Trophoblast cell (in vitro differentiated cells and primary cell): ENCODE results near the gene CASTOR1.

ENCODE experiments used
- DNase-seq, 2 donors: peaks; one replicate each; pipeline ENCODE4 v3.0.0-alpha.2; 2016
- H2AFZ ChIP-seq: 2 replicates; pipeline ENCODE4 v1.6.1; 2013; ENCODE audit warnings: low read length, moderate library complexity, mild to moderate bottlenecking; ENCODE audit not compliant: insufficient read depth, poor library complexity
- H2AK5ac ChIP-seq: 2 replicates; pipeline ENCODE4 v1.6.1; 2013; ENCODE audit warnings: mild to moderate bottlenecking, low read length
- H2BK120ac ChIP-seq: 2 replicates; pipeline ENCODE4 v1.6.1; 2013; ENCODE audit warnings: low read length, mild to moderate bottlenecking, moderate library complexity; ENCODE audit not compliant: insufficient read depth, poor library complexity
- H2BK12ac ChIP-seq: 2 replicates; pipeline ENCODE4 v1.6.1; 2013; ENCODE audit warnings: mild to moderate bottlenecking, low read length, moderate library complexity
- H2BK5ac ChIP-seq: 2 replicates; pipeline ENCODE4 v1.6.1; 2013; ENCODE audit warnings: low read length, low read depth, moderate library complexity, mild to moderate bottlenecking; ENCODE audit not compliant: poor library complexity
- H3K14ac ChIP-seq: 2 replicates; pipeline ENCODE4 v1.6.1; 2013; ENCODE audit warnings: mild to moderate bottlenecking, low read length
- H3K18ac ChIP-seq: 2 replicates; pipeline ENCODE4 v1.6.1; 2013; ENCODE audit warnings: mild to moderate bottlenecking, low read length
- H3K23ac ChIP-seq: 2 replicates; pipeline ENCODE4 v1.6.1; 2013; ENCODE audit warnings: low read length
- H3K27ac ChIP-seq: 2 replicates; pipeline ENCODE4 v1.5.1; 2013; ENCODE audit warnings: low read depth, mild to moderate bottlenecking, inconsistent platforms, low read length, moderate library complexity
- H3K27me3 ChIP-seq: 2 replicates; pipeline ENCODE4 v1.6.1; 2013; ENCODE audit warnings: inconsistent platforms, mild to moderate bottlenecking, low read length, moderate library complexity; ENCODE audit not compliant: insufficient read depth
- H3K36me3 ChIP-seq, 2 experiments: 1 replicate in 1 of 2; 2 replicates in 1 of 2; pipeline ENCODE4 v1.6.1; 2013; ENCODE audit warnings: low read length in 2 of 2, mild to moderate bottlenecking in 2 of 2, moderate library complexity in 1 of 2; ENCODE audit not compliant: insufficient read depth in 2 of 2, control insufficient read depth in 1 of 2
- H3K4ac ChIP-seq: 2 replicates; pipeline ENCODE4 v1.6.1; 2013; ENCODE audit warnings: low read depth, mild to moderate bottlenecking, low read length, moderate library complexity
- H3K4me1 ChIP-seq, 2 experiments: 1 replicate in 1 of 2; 2 replicates in 1 of 2; pipeline ENCODE4 v1.6.1; 2013; ENCODE audit warnings: low read length in 2 of 2, mild to moderate bottlenecking in 2 of 2, moderate library complexity in 1 of 2; ENCODE audit not compliant: insufficient read depth in 2 of 2, control insufficient read depth in 1 of 2
- H3K4me2 ChIP-seq: 2 replicates; pipeline ENCODE4 v1.6.1; 2013; ENCODE audit warnings: inconsistent platforms, mild to moderate bottlenecking, low read length, moderate library complexity
- H3K4me3 ChIP-seq: 2 replicates; pipeline ENCODE4 v1.5.1; 2013; ENCODE audit warnings: mild to moderate bottlenecking, low read depth, low read length, inconsistent platforms
- H3K79me1 ChIP-seq: one replicate; pipeline ENCODE4 v1.6.1; 2013; ENCODE audit warnings: low read length
- H3K79me2 ChIP-seq: 2 replicates; pipeline ENCODE4 v1.6.1; 2013; ENCODE audit warnings: low read length, mild to moderate bottlenecking; ENCODE audit not compliant: control insufficient read depth, insufficient read depth, poor library complexity
- H3K9ac ChIP-seq: 2 replicates; pipeline ENCODE4 v1.6.1; 2013; ENCODE audit warnings: mild to moderate bottlenecking, low read length
- H3K9me3 ChIP-seq: 2 replicates; pipeline ENCODE4 v1.6.1; 2013; ENCODE audit warnings: low read depth, mild to moderate bottlenecking, control low read depth, inconsistent platforms, low read length; ENCODE audit not compliant: insufficient read depth
- H4K12ac ChIP-seq: 2 replicates; pipeline ENCODE4 v1.6.1; 2013; ENCODE audit warnings: low read depth, mild to moderate bottlenecking, low read length, moderate library complexity
- H4K8ac ChIP-seq: 2 replicates; pipeline ENCODE4 v1.6.1; 2013; ENCODE audit warnings: low read depth, mild to moderate bottlenecking, low read length, moderate library complexity
- H4K91ac ChIP-seq: one replicate; pipeline ENCODE4 v1.6.1; 2013; ENCODE audit warnings: low read depth, mild to moderate bottlenecking, low read length, moderate library complexity
- WGBS: extraction: QIAGEN DNeasy Blood & Tissue Kit; methylation state at CpG from one replicate; pipeline ENCODE4 v1.1.7; 2013; ENCODE audit warnings: missing lambda C conversion rate; ENCODE audit not compliant: insufficient read length, insufficient coverage; ENCODE audit errors: extremely low coverage; 5-methylcytosine and 5-hydroxymethylcytosine counted together

CASTOR1 gene

GRCh38 chr22:30238661-30239487 is 50.4 kb downstream of the CASTOR1 start:
- H3K36me3 ChIP-seq, result peaks cover 0 to 3% of the 10 kb centered on the region in 2 experiments
- H3K23ac ChIP-seq, result no peak overlapping the region
- no peak overlapping the region for H2AFZ ChIP-seq
- no peak overlapping the region for H4K12ac ChIP-seq
- H3K4ac ChIP-seq, result no peak overlapping the region
- H4K91ac ChIP-seq, result no peak overlapping the region
- no peaks in the 10 kb centered on the region for H3K27me3 ChIP-seq
- no peak overlapping the region for H3K4me2 ChIP-seq
- no peak overlapping the region for H4K8ac ChIP-seq
- H3K9me3 ChIP-seq, result no peaks in the 10 kb centered on the region
- H2AK5ac ChIP-seq, result no peak overlapping the region
- no peak overlapping the region for H3K4me3 ChIP-seq
- H3K79me1 ChIP-seq, result peaks cover 20% of the 10 kb centered on the region
- H3K79me2 ChIP-seq, result no peaks in the 10 kb centered on the region
- no peak overlapping the region for H3K9ac ChIP-seq
- H2BK120ac ChIP-seq, result no peak overlapping the region
- WGBS, result no CpG with 5 or more reads among the region's 27 CpGs
- DNase-seq, result no peak
- H3K4me1 ChIP-seq, result peaks cover 20 to 22% of the 10 kb centered on the region in 2 experiments
- no peak overlapping the region for H3K18ac ChIP-seq
- no peak overlapping the region for H2BK5ac ChIP-seq
- no peak overlapping the region for H3K27ac ChIP-seq
- H2BK12ac ChIP-seq, result peak overlapping the region; percentile 16
- peak overlapping the region; percentile 13 for H3K14ac ChIP-seq

GRCh38 chr22:30238136-30238535 is 51.2 kb downstream of the CASTOR1 start:
- Histone ChIP-seq H3K4me1 (peaks cover 20 to 22% of the 10 kb centered on the region in 2 experiments), H4K12ac (no peak overlapping the region), H3K36me3 (no peaks in the 10 kb centered on the region), H3K18ac (no peak overlapping the region), H2AK5ac (no peak overlapping the region), H2BK120ac (no peak overlapping the region), H3K23ac (no peak overlapping the region), H3K27ac (no peak overlapping the region), H4K91ac (peak overlapping the region; percentile 16), H2BK12ac (peak overlapping the region; percentile 28), H4K8ac (no peak overlapping the region), H3K4me2 (no peak overlapping the region), H3K4ac (no peak overlapping the region), H3K9ac (no peak overlapping the region), H3K79me2 (no peaks in the 10 kb centered on the region), H2AFZ (no peak overlapping the region), H2BK5ac (no peak overlapping the region), H3K27me3 (no peaks in the 10 kb centered on the region), H3K4me3 (no peak overlapping the region), H3K14ac (no peak overlapping the region), H3K79me1 (peaks cover 20% of the 10 kb centered on the region), H3K9me3 (no peaks in the 10 kb centered on the region)
- no peak for DNase-seq
- WGBS, result no CpG with 5 or more reads among the region's 9 CpGs

DNA sequence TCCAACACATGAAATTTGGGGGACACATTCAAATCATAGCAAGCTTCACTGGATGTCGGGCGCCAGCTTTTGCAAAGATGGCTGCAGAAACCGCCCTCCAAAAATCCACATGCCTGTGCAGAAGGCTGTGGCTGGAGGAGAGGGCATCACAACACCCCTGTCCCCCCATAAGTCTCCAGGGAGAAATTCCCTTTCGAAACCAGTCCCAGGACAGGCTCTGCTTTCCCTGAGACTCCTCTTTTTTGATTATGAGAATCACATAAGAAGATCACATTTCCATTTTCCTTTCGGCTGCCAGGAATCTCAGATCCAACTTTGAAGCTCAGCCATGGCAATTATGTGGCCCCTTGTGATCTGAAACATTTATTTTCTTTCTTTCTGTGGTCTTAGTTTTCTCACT is 52.4 kb downstream of the CASTOR1 start:
- peak overlapping the region; percentile 18 for H3K14ac ChIP-seq
- H3K4ac ChIP-seq, result no peak overlapping the region
- peak overlapping the region; percentile 74 for H2BK12ac ChIP-seq
- H2AK5ac ChIP-seq, result no peak overlapping the region
- H3K23ac ChIP-seq, result no peak overlapping the region
- H3K9ac ChIP-seq, result no peak overlapping the region
- WGBS, result no CpG with 5 or more reads among the region's 5 CpGs
- H3K4me1 ChIP-seq, result peaks cover 22 to 28% of the 10 kb centered on the region in 2 experiments
- no peak for DNase-seq
- no peaks in the 10 kb centered on the region for H3K9me3 ChIP-seq
- no peak overlapping the region for H3K4me2 ChIP-seq
- H3K27ac ChIP-seq, result no peak overlapping the region
- peak overlapping the region; percentile 58 for H2BK5ac ChIP-seq
- no peak overlapping the region for H2AFZ ChIP-seq
- no peak overlapping the region for H4K8ac ChIP-seq
- H3K36me3 ChIP-seq, result no peaks in the 10 kb centered on the region
- no peak overlapping the region for H4K12ac ChIP-seq
- H3K79me1 ChIP-seq, result peaks cover 19% of the 10 kb centered on the region
- peak overlapping the region; percentile 80 for H4K91ac ChIP-seq
- no peaks in the 10 kb centered on the region for H3K79me2 ChIP-seq
- no peak overlapping the region for H2BK120ac ChIP-seq
- H3K27me3 ChIP-seq, result no peaks in the 10 kb centered on the region
- H3K4me3 ChIP-seq, result no peak overlapping the region
- no peak overlapping the region for H3K18ac ChIP-seq

GRCh38 chr22:30235687-30236170 is 53.6 kb downstream of the CASTOR1 start:
- Histone ChIP-seq H4K91ac (peak overlapping the region; percentile 80), H3K79me1 (peaks cover 16% of the 10 kb centered on the region), H3K18ac (no peak overlapping the region), H2BK120ac (peak overlapping the region; percentile 71), H3K4ac (no peak overlapping the region), H2AFZ (peak overlapping the region; percentile 10), H3K79me2 (no peaks in the 10 kb centered on the region), H3K36me3 (no peaks in the 10 kb centered on the region), H4K8ac (peak overlapping the region; percentile 52), H4K12ac (no peak overlapping the region), H3K27ac (peak overlapping the region; percentile 71), H3K9ac (no peak overlapping the region), H2BK5ac (peak overlapping the region; percentile 49), H3K4me3 (no peak overlapping the region), H3K4me2 (peak overlapping the region; percentile 29), H2BK12ac (peak overlapping the region; percentile 74), H3K9me3 (no peaks in the 10 kb centered on the region), H2AK5ac (no peak overlapping the region), H3K14ac (peak overlapping the region; percentile 59), H3K23ac (no peak overlapping the region), H3K27me3 (no peaks in the 10 kb centered on the region), H3K4me1 (peaks cover 22% of the 10 kb centered on the region in 2 experiments)
- no CpG with 5 or more reads among the region's 10 CpGs for WGBS
- no peak for DNase-seq
